ENCODE measurements around the gene SMOC1. TPM values are rescaled to one million over a fixed set of nuclear protein-coding genes. Genes with fewer than 3 reads are reported as not detected.

Gene SMOC1
- total RNA-seq, 1 donor from 2014 or later: 0.38 TPM

GRCh38 chr14:69842686-69843420 lies 36.4 kb upstream of the SMOC1 start:
- Mint-ChIP-seq H3K36me3 (ENCODE audit: low read depth, unreplicated experiment) (no peaks in the 10 kb centered on the region), H3K27ac (ENCODE audit: unreplicated experiment) (no peak overlapping the region), H3K4me3 (ENCODE audit: unreplicated experiment) (no peak overlapping the region), H3K4me1 (ENCODE audit: unreplicated experiment) (no peaks in the 10 kb centered on the region), H3K27me3 (ENCODE audit: unreplicated experiment) (no peaks in the 10 kb centered on the region), H3K9me3 (ENCODE audit: unreplicated experiment) (no peaks in the 10 kb centered on the region)
- TF ChIP-seq, protein P1, sequence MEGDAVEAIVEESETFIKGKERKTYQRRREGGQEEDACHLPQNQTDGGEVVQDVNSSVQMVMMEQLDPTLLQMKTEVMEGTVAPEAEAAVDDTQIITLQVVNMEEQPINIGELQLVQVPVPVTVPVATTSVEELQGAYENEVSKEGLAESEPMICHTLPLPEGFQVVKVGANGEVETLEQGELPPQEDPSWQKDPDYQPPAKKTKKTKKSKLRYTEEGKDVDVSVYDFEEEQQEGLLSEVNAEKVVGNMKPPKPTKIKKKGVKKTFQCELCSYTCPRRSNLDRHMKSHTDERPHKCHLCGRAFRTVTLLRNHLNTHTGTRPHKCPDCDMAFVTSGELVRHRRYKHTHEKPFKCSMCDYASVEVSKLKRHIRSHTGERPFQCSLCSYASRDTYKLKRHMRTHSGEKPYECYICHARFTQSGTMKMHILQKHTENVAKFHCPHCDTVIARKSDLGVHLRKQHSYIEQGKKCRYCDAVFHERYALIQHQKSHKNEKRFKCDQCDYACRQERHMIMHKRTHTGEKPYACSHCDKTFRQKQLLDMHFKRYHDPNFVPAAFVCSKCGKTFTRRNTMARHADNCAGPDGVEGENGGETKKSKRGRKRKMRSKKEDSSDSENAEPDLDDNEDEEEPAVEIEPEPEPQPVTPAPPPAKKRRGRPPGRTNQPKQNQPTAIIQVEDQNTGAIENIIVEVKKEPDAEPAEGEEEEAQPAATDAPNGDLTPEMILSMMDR (IDR thresholded peaks at IDR 0.05; ENCODE audit: unreplicated experiment): no peak
- no peak for DNase-seq (ENCODE audit: low spot score)

DNA sequence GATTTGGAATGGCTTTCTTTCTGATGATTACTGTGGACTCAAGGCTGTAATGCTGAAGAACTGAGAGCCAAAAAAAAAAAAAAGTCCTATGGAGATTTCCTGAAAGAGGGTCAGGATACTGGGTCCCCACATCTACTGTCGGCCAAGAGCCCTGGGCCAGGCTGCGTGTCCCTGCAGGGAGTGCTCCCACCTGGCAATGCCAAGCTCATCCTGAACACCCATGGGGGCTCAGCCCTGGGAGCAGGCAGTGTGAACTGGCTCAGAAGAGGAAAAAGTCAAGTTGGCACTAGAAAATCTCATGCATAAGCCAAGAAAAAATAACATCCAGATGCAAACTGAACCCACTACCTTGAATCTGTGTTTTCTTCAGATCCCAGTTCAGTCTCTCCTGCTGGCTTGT lies 35.0 kb upstream of the SMOC1 start:
- Mint-ChIP-seq H3K27ac (ENCODE audit: unreplicated experiment) (no peak overlapping the region), H3K4me1 (ENCODE audit: unreplicated experiment) (no peaks in the 10 kb centered on the region), H3K9me3 (ENCODE audit: unreplicated experiment) (no peaks in the 10 kb centered on the region), H3K4me3 (ENCODE audit: unreplicated experiment) (no peak overlapping the region), H3K27me3 (ENCODE audit: unreplicated experiment) (no peaks in the 10 kb centered on the region), H3K36me3 (ENCODE audit: low read depth, unreplicated experiment) (no peaks in the 10 kb centered on the region)
- no peak for DNase-seq (ENCODE audit: low spot score)
- TF ChIP-seq, protein P1 (IDR thresholded peaks at IDR 0.05; ENCODE audit: unreplicated experiment): no peak

DNA sequence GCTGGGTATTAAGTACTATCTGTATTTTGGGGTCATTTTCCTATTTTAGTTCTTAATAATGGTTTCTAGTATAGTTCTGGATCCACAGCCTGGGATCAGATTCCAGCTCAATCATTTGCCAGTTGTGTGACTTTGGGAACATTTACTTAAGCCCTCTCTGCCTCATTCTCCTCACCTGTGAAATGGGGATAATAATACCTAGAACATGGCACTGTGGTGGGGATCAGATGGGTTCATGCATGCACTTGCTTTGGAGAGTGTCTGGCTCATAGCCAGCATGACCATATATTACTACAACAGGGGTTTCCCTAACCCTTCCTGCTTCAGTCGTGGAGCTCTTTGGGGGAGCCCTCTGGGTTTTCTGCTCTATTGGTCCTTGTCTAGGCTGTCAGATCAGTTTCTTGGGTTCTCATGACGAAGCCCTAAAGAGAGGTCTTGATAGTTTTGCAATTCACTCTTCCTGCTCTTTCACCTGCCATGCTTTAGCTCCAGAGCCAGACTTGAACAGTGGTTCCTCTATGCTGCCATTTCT lies 34.1 kb upstream of the SMOC1 start:
- no peaks in the 10 kb centered on the region for H3K36me3 Mint-ChIP-seq (ENCODE audit: low read depth, unreplicated experiment)
- TF ChIP-seq, protein P1 (IDR thresholded peaks at IDR 0.05; ENCODE audit: unreplicated experiment): no peak
- H3K9me3 Mint-ChIP-seq (ENCODE audit: unreplicated experiment): no peaks in the 10 kb centered on the region
- H3K4me1 Mint-ChIP-seq (ENCODE audit: unreplicated experiment): no peaks in the 10 kb centered on the region
- H3K27me3 Mint-ChIP-seq (ENCODE audit: unreplicated experiment): no peaks in the 10 kb centered on the region
- no peak overlapping the region for H3K27ac Mint-ChIP-seq (ENCODE audit: unreplicated experiment)
- DNase-seq (ENCODE audit: low spot score): no peak
- H3K4me3 Mint-ChIP-seq (ENCODE audit: unreplicated experiment): no peak overlapping the region

DNA sequence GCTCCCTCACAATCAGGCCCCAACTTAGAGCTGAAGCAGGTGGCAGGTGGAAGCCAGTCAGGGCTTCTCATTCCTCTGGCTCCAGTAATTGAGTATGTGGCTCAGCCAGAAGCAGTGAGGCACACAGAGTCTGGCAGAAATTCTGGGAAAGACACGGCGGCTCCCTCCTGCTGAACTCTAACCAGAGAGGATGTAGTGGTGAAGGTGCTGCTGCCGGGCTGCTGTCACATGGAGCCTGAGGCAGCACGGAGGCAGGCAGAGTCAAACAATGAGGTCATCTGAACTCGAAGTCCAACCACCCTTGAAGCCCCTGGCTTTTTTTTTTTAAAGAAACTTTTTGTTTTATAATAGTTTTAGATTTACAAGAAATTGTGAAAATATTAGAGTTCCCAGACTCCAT lies 33.4 kb upstream of the SMOC1 start:
- Mint-ChIP-seq H3K4me1 (ENCODE audit: unreplicated experiment) (no peaks in the 10 kb centered on the region), H3K36me3 (ENCODE audit: low read depth, unreplicated experiment) (no peaks in the 10 kb centered on the region), H3K27ac (ENCODE audit: unreplicated experiment) (no peak overlapping the region), H3K27me3 (ENCODE audit: unreplicated experiment) (no peaks in the 10 kb centered on the region), H3K9me3 (ENCODE audit: unreplicated experiment) (no peaks in the 10 kb centered on the region), H3K4me3 (ENCODE audit: unreplicated experiment) (no peak overlapping the region)
- TF ChIP-seq, protein P1 (IDR thresholded peaks at IDR 0.05; ENCODE audit: unreplicated experiment): no peak
- no peak for DNase-seq (ENCODE audit: low spot score)

DNA sequence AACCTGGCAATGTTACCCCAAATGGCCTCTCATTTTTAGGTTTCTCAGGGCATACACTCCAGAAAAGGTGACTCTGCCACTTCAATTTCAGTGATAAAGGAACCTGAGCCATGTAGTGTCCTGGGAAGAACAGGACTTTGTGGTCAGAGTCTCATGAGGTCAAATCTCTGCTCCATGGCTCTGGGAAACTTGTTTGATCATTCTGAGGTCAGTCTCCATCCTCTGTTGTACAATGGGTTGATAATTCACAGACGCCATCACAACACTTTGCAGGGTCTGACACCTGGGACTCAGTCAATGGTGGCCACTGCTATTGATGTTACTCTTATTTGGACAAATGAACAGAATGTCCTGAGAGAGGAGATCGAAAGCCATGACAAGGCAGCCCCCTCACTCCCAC lies 31.1 kb upstream of the SMOC1 start:
- no peak for DNase-seq (ENCODE audit: low spot score)
- no peaks in the 10 kb centered on the region for H3K9me3 Mint-ChIP-seq (ENCODE audit: unreplicated experiment)
- no peak overlapping the region for H3K27ac Mint-ChIP-seq (ENCODE audit: unreplicated experiment)
- no peak overlapping the region for H3K4me3 Mint-ChIP-seq (ENCODE audit: unreplicated experiment)
- no peaks in the 10 kb centered on the region for H3K36me3 Mint-ChIP-seq (ENCODE audit: low read depth, unreplicated experiment)
- no peaks in the 10 kb centered on the region for H3K4me1 Mint-ChIP-seq (ENCODE audit: unreplicated experiment)
- TF ChIP-seq, protein P1 (IDR thresholded peaks at IDR 0.05; ENCODE audit: unreplicated experiment): no peak
- no peaks in the 10 kb centered on the region for H3K27me3 Mint-ChIP-seq (ENCODE audit: unreplicated experiment)
